Endothelial cell of umbilical vein (primary cell): ENCODE measurements around the gene ZNF48. TPM values are rescaled to one million over a fixed set of nuclear protein-coding genes. Genes with fewer than 3 reads are reported as not detected.

Experiments used
- BruUV-seq: library from RNA; stranded (reverse); fragments of 400-500 nt; replicated peaks from 2 replicates; lab custom pipeline; 2021; lab: Mats Ljungman, UMichigan
- CTCF ChIA-PET: fragments of 300-600, 350-600 bp; sonication (Branson Sonifier 250); formaldehyde crosslinking; loops from one replicate; lab custom pipeline; 2021; ENCODE audit warnings: antibody characterized with exemption, inconsistent platforms; lab: Charles Lee
- POLR2A ChIA-PET: fragments of 300-600, 350-600 bp; sonication (Branson Sonifier 250); formaldehyde crosslinking; loops from one replicate; lab custom pipeline; 2021; ENCODE audit warnings: antibody characterized with exemption, inconsistent platforms; lab: Charles Lee
- DNase-seq: peaks from one replicate; pipeline ENCODE4 v3.0.0-alpha.2; 2011; ENCODE audit warnings: low read depth, low spot score
- FAIRE-seq: peaks from 2 replicates; lab custom pipeline; 2011; peaks lifted over from hg19 to GRCh38; lab: Jason Lieb, UNC
- H2AFZ ChIP-seq: 2 replicates; pipeline ENCODE4 v1.6.0; 2012; ENCODE audit warnings: low read depth, low read length, control low read depth, inconsistent platforms
- H3K27ac ChIP-seq: 2 replicates; pipeline ENCODE4 v1.5.1; 2011; ENCODE audit warnings: low read depth, mild to moderate bottlenecking, control low read depth, low read length, moderate library complexity; ENCODE audit not compliant: insufficient read depth
- H3K27me3 ChIP-seq, 2 experiments: 2 replicates each; pipeline versions ENCODE4 v1.6.0 to v1.6.1; 2011; ENCODE audit warnings: low read length in 2 of 2, mixed read lengths in 1 of 2; ENCODE audit not compliant: control insufficient read depth in 2 of 2, insufficient read depth in 2 of 2
- H3K36me3 ChIP-seq, 2 experiments: 2 replicates in 1 of 2; 3 replicates in 1 of 2; pipeline ENCODE4 v1.5.1; 2011; ENCODE audit warnings: low read length in 2 of 2, mild to moderate bottlenecking in 1 of 2, moderate library complexity in 1 of 2; ENCODE audit not compliant: control insufficient read depth in 2 of 2, insufficient read depth in 2 of 2; ENCODE audit errors: extremely low read depth in 1 of 2
- H3K4me1 ChIP-seq: 3 replicates; pipeline ENCODE4 v1.5.1; 2011; ENCODE audit warnings: mild to moderate bottlenecking, low read length; ENCODE audit not compliant: control insufficient read depth, insufficient read depth; ENCODE audit errors: extremely low read depth
- H3K4me2 ChIP-seq: 2 replicates; pipeline ENCODE4 v1.6.1; 2011; ENCODE audit warnings: low read length, control low read depth, mixed read lengths; ENCODE audit not compliant: insufficient read depth
- H3K4me3 ChIP-seq, 3 experiments: fragments of 200-600 bp in 1 of 3; sonication (generic), shearing (Covaris generic) in 1 of 3; replicated peaks in 1 of 3; 2 replicates each; pipeline ENCODE4 v1.5.1; 2011 to 2016; ENCODE audit warnings: control low read depth in 3 of 3, low read length in 3 of 3, mild to moderate bottlenecking in 2 of 3, inconsistent platforms in 1 of 3, low read depth in 1 of 3, moderate library complexity in 1 of 3; ENCODE audit not compliant: insufficient read depth in 1 of 3
- H3K79me2 ChIP-seq: 2 replicates; pipeline ENCODE4 v1.6.0; 2012; ENCODE audit warnings: low read length, inconsistent platforms; ENCODE audit not compliant: control insufficient read depth, insufficient read depth
- H3K9ac ChIP-seq: replicated peaks from 2 replicates; pipeline ENCODE3; 2011; ENCODE audit warnings: low read length, control low read depth; ENCODE audit not compliant: insufficient read depth; ENCODE audit errors: extremely low read depth
- H3K9me1 ChIP-seq: replicated peaks from 3 replicates; pipeline ENCODE4 v1.6.0; 2011; ENCODE audit warnings: mild to moderate bottlenecking, low read length; ENCODE audit not compliant: control insufficient read depth, insufficient read depth; ENCODE audit errors: extremely low read depth
- H3K9me3 ChIP-seq: replicated peaks from 2 replicates; pipeline ENCODE4 v1.5.1; 2012; ENCODE audit warnings: low read length, inconsistent platforms; ENCODE audit not compliant: control insufficient read depth, insufficient read depth
- H4K20me1 ChIP-seq: replicated peaks from 2 replicates; pipeline ENCODE3; 2011; ENCODE audit warnings: mild to moderate bottlenecking, low read length; ENCODE audit not compliant: control insufficient read depth, insufficient read depth; ENCODE audit errors: extremely low read depth
- CTCF ChIP-seq, 2 donors: IDR thresholded peaks; 1 replicate in 1 of 2; 2 replicates in 1 of 2; pipeline ENCODE4 v1.5.1; 2011; ENCODE audit warnings: low read length in 2 of 2, mild to moderate bottlenecking in 2 of 2, moderate library complexity in 2 of 2, control low read depth in 1 of 2, inconsistent platforms in 1 of 2, low read depth in 1 of 2; ENCODE audit not compliant: insufficient read depth in 1 of 2; ENCODE audit errors: extremely low read depth in 1 of 2
- EZH2 ChIP-seq: IDR thresholded peaks from 2 replicates; pipeline ENCODE4 v1.6.1; 2012; ENCODE audit warnings: borderline replicate concordance, low read depth, mild to moderate bottlenecking, moderate library complexity, low read length, inconsistent platforms; ENCODE audit not compliant: severe bottlenecking
- FOS ChIP-seq: IDR thresholded peaks from 2 replicates; pipeline ENCODE4 v1.6.1; 2011; ENCODE audit warnings: mild to moderate bottlenecking, low read length, moderate library complexity, borderline replicate concordance; ENCODE audit not compliant: insufficient read depth
- GATA2 ChIP-seq: IDR thresholded peaks from 2 replicates; pipeline ENCODE4 v1.7.0; 2011; ENCODE audit warnings: low read depth, mild to moderate bottlenecking, moderate library complexity, mixed read lengths, low read length; ENCODE audit not compliant: insufficient read length, insufficient read depth
- JUN ChIP-seq: IDR thresholded peaks from 2 replicates; pipeline ENCODE4 v1.6.1; 2011; ENCODE audit warnings: borderline replicate concordance, low read depth; ENCODE audit not compliant: insufficient read length, insufficient read depth
- MAX ChIP-seq: IDR thresholded peaks from 2 replicates; pipeline ENCODE4 v1.6.1; 2011; ENCODE audit not compliant: insufficient read depth, insufficient read length
- MYC ChIP-seq: IDR thresholded peaks from one replicate; pipeline ENCODE4 v1.6.1; 2011; ENCODE audit warnings: mild to moderate bottlenecking, low read depth, low read length
- POLR2A ChIP-seq: IDR thresholded peaks from 2 replicates; pipeline ENCODE4 v1.6.1; 2012; ENCODE audit warnings: low read depth, mild to moderate bottlenecking, control low read depth, low read length
- POLR2AphosphoS5 ChIP-seq: IDR thresholded peaks from 2 replicates; pipeline ENCODE4 v1.6.1; 2012; ENCODE audit warnings: low read depth, mild to moderate bottlenecking, control low read depth, low read length, moderate library complexity; ENCODE audit not compliant: insufficient read depth
- dilution Hi-C: fragments of 300-500 bp; cut with MboI; formaldehyde crosslinking; loops from one replicate; pipeline ENCODE4 v1.15.0; 2019; ENCODE audit warnings: low sequenced_read_pairs; ENCODE audit not compliant: extremely low pct_ligation_motif_present
- intact Hi-C: fragments of 100-400 bp; cut with micrococcal nuclease; formaldehyde crosslinking; loops from one replicate; pipeline ENCODE4 v1.10.0; 2022
- polyA plus RNA-seq, 4 experiments: library from polyadenylated mRNA; depleted of rRNA in 3 of 4; stranded (reverse) in 3 of 4; unstranded in 1 of 4; fragments of >200 nt; gene quantifications; 2 replicates each; pipeline versions ENCODE4 v1.2.1 to v1.2.3, GENCODE V29; 2011 to 2012; ENCODE audit warnings: missing spikeins in 1 of 4
- total RNA-seq: library from RNA; stranded (reverse); gene quantifications from 2 replicates; pipeline ENCODE4 v1.2.3, GENCODE V29; 2021

Gene ZNF48
- total and polyA plus RNA-seq, 2 donors (not counting 3 experiments of a cell fraction or from before 2014, with no cell fraction given), result 15.3 to 16.1 TPM

- no peak for DNase-seq
- intact Hi-C loops, result loop anchor here (1.0 kb wide), 1 partner anchor 14 kb away; no protein-coding TSS in a partner anchor
Measured at GRCh38 chr16:30349675-30350074, 45.5 kb upstream of the ZNF48 start.

More at GRCh38 chr16:30349675-30350074, 45.5 kb upstream of the ZNF48 start:
- H3K4me3 ChIP-seq, result no peak overlapping the region
- BruUV-seq, result no TSS peak
- no peak overlapping the region for H3K27ac ChIP-seq
- ChIA-PET POLR2A (no interaction called here), CTCF (no interaction called here)
- no peaks in the 10 kb centered on the region for H4K20me1 ChIP-seq
- H3K4me1 ChIP-seq, result peaks cover 25% of the 10 kb centered on the region
- no peaks in the 10 kb centered on the region for H3K9me3 ChIP-seq
- no peak for FAIRE-seq
- peaks cover 16% of the 10 kb centered on the region for H3K79me2 ChIP-seq
- no peaks in the 10 kb centered on the region for H3K9me1 ChIP-seq
- TF ChIP-seq MYC (no peak), FOS (no peak), CTCF (IDR thresholded peaks at IDR 0.05; ENCODE audit: extremely low read depth in 1 of 2, insufficient read depth in 1 of 2, low read depth in 1 of 2, low read length in 2 of 2) (no peak), EZH2 (no peak), POLR2A (no peak), MAX (no peak), GATA2 (no peak), JUN (no peak), POLR2AphosphoS5 (no peak)
- H3K27me3 ChIP-seq, result no peaks in the 10 kb centered on the region
- dilution Hi-C loops, result no loop called here
- H3K36me3 ChIP-seq, result peaks cover 6 to 11% of the 10 kb centered on the region in 2 experiments
- no peak overlapping the region for H2AFZ ChIP-seq
- H3K9ac ChIP-seq, result no peak overlapping the region
- H3K4me2 ChIP-seq, result no peak overlapping the region
